Measurements from ENCODE around the gene IQCH.
"Not testable (repeated sequence)": the region's sequence is repeated elsewhere in the genome, so short reads cannot be mapped to it uniquely, and the experiment has no call there.

Gene IQCH

GRCh38 chr15:67248011-67248505, 6.5 kb upstream of the IQCH start:
- H3K4me3 ChIP-seq (ENCODE audit: low read depth, low read length): no peak overlapping the region
- TF ChIP-seq CTCF (IDR thresholded peaks at IDR 0.05; ENCODE audit: low read depth, low read length): no peak

- TF ChIP-seq CTCF (IDR thresholded peaks at IDR 0.05; ENCODE audit: low read depth, low read length): no peak
- H3K4me3 ChIP-seq (ENCODE audit: low read depth, low read length): no peak overlapping the region
These were observed 4.8 kb upstream of the IQCH start for GRCh38 chr15:67249830-67250229.

GRCh38 chr15:67251318-67251717, 3.3 kb upstream of the IQCH start:
- no peak overlapping the region for H3K4me3 ChIP-seq (ENCODE audit: low read depth, low read length)
- TF ChIP-seq CTCF (IDR thresholded peaks at IDR 0.05; ENCODE audit: low read depth, low read length): no peak

- H3K4me3 ChIP-seq (ENCODE audit: low read depth, low read length): peak overlapping the region; percentile 94
- TF ChIP-seq CTCF (IDR thresholded peaks at IDR 0.05; ENCODE audit: low read depth, low read length): no peak
These were observed 1.5 kb upstream of the IQCH start for GRCh38 chr15:67253101-67253500.

- H3K4me3 ChIP-seq (ENCODE audit: low read depth, low read length): peak overlapping the region; percentile 94
- no peak for TF ChIP-seq CTCF (IDR thresholded peaks at IDR 0.05; ENCODE audit: low read depth, low read length)
These were observed 893 bp upstream of the IQCH start for GRCh38 chr15:67253549-67254237.

GRCh38 chr15:67256051-67256450, 1.5 kb downstream of the IQCH start:
- H3K4me3 ChIP-seq (ENCODE audit: low read depth, low read length): no peak overlapping the region
- TF ChIP-seq CTCF (IDR thresholded peaks at IDR 0.05; ENCODE audit: low read depth, low read length): no peak

- not testable (repeated sequence) for H3K4me3 ChIP-seq (ENCODE audit: low read depth, low read length)
These were observed 3.8 kb downstream of the IQCH start for GRCh38 chr15:67258412-67258811.

- no peak for TF ChIP-seq CTCF (IDR thresholded peaks at IDR 0.05; ENCODE audit: low read depth, low read length)
- no peak overlapping the region for H3K4me3 ChIP-seq (ENCODE audit: low read depth, low read length)
These were observed 4.8 kb downstream of the IQCH start for GRCh38 chr15:67259379-67259778.

Measured in WI38 (cell line).